Measurements from ENCODE around the gene TMEM151B.

Gene TMEM151B

GRCh38 chr6:44272999-44273566 lies 2.8 kb downstream of the TMEM151B start:
- no peak for DNase-seq (ENCODE audit: low read depth)
- TF ChIP-seq CTCF (IDR thresholded peaks at IDR 0.05; ENCODE audit: insufficient read depth, low read depth, low read length, missing control alignments): no peak
- no peak overlapping the region for H3K4me3 ChIP-seq (ENCODE audit: low read depth, low read length)

GRCh38 chr6:44273617-44274016 lies 3.4 kb downstream of the TMEM151B start:
- no peak for DNase-seq (ENCODE audit: low read depth)
- H3K4me3 ChIP-seq (ENCODE audit: low read depth, low read length): no peak overlapping the region
- TF ChIP-seq CTCF (IDR thresholded peaks at IDR 0.05; ENCODE audit: insufficient read depth, low read depth, low read length, missing control alignments): no peak

- H3K4me3 ChIP-seq (ENCODE audit: low read depth, low read length): no peak overlapping the region
- no peak for DNase-seq (ENCODE audit: low read depth)
- TF ChIP-seq CTCF (IDR thresholded peaks at IDR 0.05; ENCODE audit: insufficient read depth, low read depth, low read length, missing control alignments): no peak
These were observed 5.1 kb downstream of the TMEM151B start for GRCh38 chr6:44275271-44275748.

GRCh38 chr6:44275749-44276648 lies 5.7 kb downstream of the TMEM151B start:
- no peak overlapping the region for H3K4me3 ChIP-seq (ENCODE audit: low read depth, low read length)
- TF ChIP-seq CTCF (IDR thresholded peaks at IDR 0.05; ENCODE audit: insufficient read depth, low read depth, low read length, missing control alignments): no peak
- DNase-seq (ENCODE audit: low read depth): no peak

- H3K4me3 ChIP-seq (ENCODE audit: low read depth, low read length): no peak overlapping the region
- TF ChIP-seq CTCF (IDR thresholded peaks at IDR 0.05; ENCODE audit: insufficient read depth, low read depth, low read length, missing control alignments): no peak
- no peak for DNase-seq (ENCODE audit: low read depth)
These were observed 6.7 kb downstream of the TMEM151B start for GRCh38 chr6:44276667-44277640.

GRCh38 chr6:44277763-44278162 lies 7.5 kb downstream of the TMEM151B start:
- TF ChIP-seq CTCF (IDR thresholded peaks at IDR 0.05; ENCODE audit: insufficient read depth, low read depth, low read length, missing control alignments): no peak
- no peak for DNase-seq (ENCODE audit: low read depth)
- no peak overlapping the region for H3K4me3 ChIP-seq (ENCODE audit: low read depth, low read length)
